ENCODE data around the gene NNT.

DNA sequence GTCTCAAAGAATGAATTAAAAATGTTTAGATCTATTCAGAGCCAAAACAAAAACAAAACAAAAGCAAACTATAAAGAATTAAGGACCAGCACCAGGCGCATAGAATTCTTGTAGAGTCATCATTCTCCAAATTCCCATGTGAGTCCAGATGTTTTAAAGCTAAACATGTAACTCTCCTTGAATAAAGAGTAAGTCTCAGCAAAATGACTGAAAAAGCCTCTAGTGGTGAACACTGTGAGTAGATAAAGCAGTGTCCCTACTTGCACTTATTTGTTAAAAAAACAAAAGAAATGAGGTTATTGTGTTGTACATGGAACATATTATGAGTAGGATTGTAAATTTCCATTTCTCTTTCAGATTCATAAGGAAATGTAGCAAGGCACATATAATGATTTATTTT, 44.0 kb downstream of the NNT start:
- TF ChIP-seq CTCF (IDR thresholded peaks at IDR 0.05) (no peak), ZFX (IDR thresholded peaks at IDR 0.05; ENCODE audit: borderline replicate concordance) (no peak)

Measured in 22Rv1 (cell line).